ENCODE results near the gene RAB44.
"Not testable (repeated sequence)": the region's sequence is repeated elsewhere in the genome, so short reads cannot be mapped to it uniquely, and the experiment has no call there.

The RAB44 gene

DNA sequence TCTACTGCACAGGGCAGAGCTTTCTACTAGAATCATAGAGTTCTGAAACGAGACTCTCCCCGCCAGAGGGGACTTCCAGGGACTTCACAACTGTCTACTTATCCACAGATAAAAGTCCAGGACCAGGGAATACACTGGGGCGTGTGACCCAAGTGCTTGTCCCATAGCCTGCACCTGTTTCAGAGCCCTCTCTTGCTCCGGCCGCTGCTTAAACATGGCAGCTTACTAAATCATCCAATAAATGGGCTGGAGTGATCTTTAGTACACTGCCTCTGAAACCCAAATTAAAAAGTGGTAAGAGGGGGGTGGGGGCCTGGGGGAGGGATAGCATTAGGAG, 8.9 kb upstream of the RAB44 start:
- DNase-seq, result no peak

DNA sequence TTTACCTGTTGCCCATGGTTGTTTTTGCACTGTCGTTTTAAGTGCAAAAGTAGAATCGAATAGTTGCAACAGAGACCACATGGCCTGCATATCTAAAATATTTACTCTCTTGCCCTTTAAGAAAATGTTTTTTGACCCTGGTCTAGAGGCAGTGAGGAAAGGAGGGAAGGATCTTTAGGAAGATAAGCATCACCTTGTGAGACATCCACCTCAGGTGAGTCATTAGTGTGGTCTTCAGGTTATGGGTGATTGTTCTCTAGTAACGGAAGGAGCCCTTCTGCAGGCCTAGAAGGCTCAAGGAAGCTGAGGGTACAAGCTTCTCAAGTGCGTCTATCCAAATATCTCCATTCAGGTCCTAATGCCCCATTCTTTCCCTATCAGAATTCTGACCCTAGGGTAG, 6.6 kb upstream of the RAB44 start:
- DNase-seq, result no peak

DNA sequence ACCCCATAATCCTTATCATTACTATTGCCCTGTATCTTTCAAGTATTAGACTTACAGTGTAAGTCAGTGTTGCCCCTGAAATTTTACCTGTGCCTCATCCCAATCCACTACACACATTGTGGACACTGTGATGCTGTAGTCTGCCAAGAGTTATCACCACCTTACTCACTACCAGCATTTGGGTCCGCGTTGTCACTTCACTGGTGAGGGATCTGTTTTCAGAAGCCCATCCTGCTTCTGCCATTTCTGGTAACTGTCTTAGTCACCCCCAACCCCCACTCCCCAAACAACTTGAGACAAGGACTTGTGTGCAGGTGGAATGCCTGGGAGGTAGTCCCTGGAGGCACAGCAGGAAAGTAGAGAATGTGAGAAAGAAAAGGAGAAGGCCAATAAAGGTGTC, 6.0 kb upstream of the RAB44 start:
- no peak for DNase-seq

DNA sequence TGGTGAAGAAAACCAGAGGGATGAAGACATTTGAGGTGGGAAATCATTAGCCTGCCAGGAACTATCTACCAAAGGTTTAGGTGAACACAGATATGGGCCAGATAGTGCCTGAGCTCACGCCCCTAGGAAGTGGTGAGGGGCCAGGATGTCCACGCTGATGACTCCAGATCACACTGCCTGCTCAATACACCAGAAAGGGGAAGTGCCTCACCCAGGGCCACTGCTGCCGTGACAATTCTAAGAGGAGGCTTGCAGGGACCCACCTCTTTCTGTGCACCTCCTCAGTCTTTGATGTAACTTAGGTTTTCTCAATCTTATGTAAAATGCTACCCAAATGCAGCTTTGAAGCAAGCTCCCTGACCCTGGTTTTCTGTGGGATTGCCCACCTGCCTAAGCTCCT, 5.4 kb upstream of the RAB44 start:
- no peak for DNase-seq

DNA sequence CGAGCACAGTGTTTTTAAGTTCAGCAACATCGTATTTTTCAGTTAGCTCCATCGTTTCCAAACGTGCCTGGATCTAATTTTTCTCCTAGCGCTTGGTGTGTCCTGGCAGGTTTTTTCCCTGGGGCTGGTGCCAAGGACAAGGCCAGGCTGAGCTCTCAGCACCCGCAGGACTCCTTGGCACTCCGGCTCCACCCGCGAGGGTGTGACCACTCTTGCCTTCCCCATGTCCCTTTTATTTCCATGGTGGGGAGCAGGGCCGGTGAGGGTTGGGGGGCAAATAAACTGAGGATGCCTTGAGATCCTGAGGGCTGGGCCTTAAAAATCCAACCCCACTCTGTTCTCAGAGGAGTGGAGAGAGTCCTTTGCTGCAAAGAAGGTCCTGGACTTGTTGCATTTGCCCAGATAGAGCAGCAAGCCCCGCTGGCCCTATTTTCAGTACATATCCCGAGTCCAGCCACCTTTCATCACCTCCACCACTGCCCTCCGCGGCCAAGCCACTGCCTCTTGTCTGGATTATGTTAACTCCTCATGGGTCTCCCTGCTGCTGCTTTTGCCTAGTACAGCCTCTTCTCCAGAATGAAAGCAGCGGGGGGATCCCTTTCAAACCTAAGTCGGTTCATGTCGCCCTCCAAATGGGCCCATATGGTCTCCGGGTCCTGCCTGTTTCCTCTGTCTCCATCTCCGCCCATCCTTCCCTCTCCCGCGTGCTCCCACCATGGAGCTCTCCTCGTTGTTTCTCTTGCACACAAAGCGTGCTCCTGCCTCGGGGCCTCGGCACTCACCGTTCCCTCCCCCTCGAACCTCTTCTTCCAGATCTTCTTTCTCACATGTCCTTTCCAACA, 4.5 kb upstream of the RAB44 start:
- DNase-seq, result no peak

DNA sequence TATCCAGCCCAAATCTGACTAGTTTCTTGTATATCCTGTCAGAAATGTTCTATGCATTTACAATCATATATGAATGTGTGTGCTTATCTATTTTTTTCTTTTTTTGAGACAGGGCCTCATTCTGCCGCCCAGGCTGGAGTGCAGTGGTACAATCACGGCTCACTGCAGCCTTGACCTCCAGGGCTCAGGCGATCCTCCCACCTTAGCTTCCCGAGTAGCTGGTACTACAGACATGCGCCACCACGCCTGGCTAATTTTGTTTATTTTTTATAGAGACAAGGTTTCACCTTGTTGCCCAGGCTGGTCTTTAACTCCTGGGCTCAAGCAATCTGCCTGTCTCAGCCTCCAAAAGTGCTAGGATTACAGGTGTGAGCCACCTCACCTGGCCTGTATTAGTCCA, 3.0 kb upstream of the RAB44 start:
- no peak for DNase-seq

DNA sequence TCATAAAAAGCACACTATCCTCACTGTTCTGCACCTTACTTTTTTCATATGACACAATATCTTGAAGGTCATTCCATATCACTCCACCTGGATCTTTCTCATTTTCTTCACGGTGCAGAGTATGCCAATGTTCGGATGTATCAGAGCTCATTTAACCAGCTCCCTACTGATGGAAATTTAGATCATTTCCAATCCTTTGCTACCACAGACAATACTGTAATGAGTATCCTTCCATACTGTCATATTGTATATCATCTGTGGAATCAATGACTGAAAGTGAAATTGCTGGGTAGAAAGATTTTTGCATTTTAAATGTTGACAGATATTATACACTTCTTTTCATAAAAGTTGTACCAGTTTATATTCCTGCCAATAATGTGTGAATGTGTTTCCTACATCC, 2.2 kb upstream of the RAB44 start:
- DNase-seq, result no peak

DNA sequence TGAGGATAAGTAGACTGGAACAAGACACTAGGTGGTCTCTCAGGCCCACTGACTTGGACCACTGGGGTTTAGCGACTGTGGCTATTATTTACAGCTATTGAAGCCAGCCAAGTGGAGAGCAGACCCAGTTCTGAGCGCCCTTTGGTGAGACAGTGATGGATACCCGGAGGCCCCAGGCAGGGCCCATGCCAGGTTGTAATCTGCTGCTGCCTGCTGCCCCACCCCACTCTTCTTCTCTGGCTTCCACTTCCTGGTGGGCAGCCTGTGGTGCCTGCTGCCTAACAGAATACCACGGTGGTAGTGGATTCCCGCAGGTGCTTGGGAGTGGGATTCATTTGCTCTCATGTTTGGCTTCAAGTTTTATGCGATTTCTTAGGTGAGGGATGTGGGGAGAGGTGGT, 570 bp downstream of the RAB44 start:
- no peak for DNase-seq

DNA sequence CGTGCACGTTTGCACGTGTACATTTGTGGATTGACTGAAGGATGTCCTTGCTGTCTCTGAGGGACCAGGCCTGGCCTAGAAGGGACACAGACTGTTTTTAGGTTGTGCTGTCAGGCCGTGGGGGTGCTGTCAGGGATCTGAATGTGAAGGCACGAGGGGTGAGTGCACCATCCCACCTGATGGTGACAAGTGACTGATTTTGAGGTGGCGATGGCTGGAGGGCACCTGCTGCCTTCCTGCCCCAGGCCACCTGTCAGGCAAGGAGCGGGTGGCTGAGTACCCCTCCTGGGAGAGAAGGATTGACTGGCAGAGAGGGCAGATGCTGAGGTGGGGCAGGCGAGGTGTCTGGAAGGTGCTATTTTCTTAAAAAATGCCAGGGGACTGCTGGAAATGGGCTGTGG, 1.2 kb downstream of the RAB44 start:
- DNase-seq, result no peak

DNA sequence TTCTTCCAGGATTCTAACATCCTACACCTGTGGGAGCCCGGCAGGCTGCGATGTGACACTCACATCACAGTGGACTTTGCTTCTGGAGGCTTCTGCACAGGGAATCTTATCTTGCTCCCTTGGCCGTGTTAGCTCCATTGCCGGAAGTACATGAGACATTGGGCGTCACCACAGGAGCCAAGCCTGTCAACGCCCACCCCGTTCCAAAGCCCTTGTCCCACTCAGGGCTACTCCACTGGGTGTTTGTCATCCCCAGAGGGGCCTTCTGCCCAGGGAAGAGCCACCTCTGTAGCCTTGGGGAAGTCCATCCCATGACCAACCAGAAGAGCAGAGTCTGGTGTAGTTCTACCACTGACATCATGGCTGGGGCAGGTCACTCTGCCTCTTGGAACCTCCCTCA, 1.7 kb downstream of the RAB44 start:
- DNase-seq, result no peak

DNA sequence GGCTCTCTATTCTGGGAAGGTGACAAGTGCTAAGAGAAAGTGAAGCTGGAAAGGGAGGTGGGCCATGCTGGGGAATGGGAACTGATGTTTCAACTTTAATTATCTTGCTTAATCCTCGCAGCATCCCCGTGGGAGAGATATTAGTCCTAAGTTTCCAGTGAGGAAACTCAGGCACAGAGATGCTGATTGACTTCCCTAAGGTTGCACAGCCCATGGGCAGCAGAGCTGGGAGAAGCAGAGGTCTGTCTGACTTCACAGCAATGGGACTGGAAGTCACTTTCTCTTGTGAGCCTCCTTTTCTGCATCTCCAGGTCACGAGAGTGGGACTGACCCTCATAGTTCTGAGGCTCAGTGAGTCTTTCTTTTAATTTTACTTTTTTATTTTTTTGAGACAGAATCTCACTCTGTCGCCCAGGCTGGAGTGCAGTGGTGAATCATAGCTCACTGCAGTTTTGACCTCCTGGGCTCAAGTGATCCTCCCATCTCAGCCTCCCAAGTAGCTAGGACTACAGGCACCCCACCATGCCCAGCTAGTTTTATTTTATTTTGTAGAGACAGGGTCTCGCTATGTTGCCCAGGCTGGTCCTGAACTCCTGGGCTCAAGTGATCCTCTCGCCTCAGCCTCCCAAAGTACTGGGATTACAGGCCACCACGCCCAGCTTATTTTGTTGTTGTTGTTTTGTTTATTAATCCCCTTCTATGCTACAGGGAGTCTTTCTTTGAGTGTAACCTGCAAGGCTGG, 2.6 kb downstream of the RAB44 start:
- no peak for DNase-seq

DNA sequence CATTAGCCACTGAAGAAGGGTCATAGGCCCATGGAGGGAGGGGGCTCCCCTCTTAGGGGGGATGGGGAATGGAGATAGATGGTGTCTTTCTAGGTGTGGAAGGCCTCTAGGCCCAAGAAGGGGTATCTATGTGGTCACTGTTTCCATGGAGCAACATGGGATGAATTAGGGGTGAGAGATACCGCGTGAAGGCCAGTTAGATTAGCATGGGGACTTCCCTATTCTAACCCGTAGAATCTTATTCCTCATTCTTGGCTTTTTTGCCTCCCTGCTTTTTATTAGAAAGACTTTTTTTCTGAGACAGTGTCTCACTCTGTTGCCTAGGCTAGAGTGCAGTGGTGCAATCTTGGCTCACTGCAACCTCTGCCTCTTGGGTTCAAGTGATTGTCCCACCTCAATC, 3.2 kb downstream of the RAB44 start:
- no peak for DNase-seq

DNA sequence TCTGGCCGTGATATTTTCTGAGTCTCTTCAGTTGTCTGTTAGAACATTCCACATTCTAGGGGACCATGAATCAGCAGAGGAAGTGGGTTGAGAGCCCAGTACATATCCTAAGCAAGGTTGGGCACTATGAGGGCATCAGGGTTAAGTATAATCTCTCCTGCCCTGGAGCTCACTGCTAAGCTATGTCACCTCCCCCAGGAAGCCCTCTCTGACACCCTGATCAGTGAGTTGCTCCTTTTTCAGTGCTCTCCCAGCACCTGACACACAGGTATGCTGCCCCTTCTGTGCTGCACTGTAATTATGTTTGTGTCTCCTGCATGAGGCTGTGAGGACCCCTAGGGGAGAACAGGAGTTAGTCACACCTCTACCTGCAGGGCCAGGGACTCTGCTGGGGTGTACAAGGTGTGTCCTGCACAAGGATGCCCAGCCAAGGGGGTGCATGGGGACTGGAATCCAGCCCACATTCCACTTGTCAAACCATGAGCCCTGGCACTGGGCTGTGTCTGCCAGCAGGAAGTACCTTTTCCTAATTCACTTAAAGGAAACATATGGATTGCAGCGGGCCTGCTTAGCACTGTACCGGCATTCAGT, 3.9 kb downstream of the RAB44 start:
- no peak for DNase-seq

DNA sequence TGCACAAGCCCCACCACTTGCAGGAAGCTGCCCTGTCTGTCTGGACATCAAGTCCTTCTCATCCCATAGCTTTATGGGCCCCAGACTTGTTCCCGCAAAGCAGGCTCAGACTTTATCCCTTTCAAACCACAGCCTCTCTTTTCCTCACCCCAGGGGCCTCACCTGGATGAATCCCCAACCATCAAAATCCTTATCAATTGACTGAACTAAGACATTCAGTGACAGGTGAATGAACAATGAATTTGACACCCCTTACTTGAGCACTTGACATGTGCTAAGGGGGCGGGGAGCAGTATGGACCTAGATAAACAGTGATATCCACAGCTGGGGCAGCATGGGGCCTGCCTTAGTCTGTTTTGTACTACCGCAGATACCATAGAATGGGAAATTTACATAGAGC, 5.0 kb downstream of the RAB44 start:
- DNase-seq, result no peak

DNA sequence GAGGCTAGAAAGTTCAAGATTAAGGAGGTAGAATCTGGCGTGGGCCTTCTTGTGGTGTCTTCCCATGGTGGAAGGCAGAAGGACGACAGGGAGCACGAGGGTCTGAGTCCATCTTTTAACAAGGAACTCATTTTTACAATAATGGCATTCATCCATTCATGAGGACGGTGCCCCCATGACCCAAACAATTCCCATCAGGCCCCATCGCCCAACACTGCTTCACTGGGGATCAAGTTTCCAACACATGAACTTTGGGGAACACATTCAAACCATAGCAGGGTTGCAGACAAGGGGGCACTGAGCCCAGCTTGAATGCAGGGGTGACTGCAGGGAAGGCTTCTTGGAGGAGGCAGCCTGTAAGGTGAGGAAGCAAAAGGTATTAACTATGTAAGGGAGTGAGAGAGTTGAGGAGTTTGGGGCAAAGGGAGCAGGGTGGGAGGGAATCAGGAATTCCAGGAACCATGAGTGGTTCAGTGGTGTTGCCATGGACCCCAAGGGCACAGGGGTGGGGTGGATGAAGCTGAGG, 5.5 kb downstream of the RAB44 start:
- DNase-seq, result no peak

DNA sequence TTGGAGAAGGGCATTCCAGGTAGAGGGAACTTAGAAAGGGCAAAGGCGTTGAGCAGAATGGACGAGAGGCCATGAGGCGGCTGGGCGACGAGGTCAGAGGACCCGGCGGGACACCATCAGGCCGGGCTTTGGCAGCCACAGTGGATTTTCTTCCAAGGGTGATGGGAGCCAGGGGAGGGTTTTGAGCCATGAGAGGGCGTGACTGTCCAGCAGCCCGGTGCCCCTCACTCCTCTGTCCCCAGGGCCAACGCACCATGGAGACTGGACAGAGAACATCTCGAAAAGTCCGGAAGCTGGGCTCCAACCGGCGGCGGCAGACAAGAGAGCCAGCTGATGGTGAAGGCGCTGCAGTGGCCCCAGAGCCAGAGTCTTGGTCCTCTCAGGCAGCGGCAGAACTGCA, 6.4 kb downstream of the RAB44 start:
- DNase-seq, result no peak

DNA sequence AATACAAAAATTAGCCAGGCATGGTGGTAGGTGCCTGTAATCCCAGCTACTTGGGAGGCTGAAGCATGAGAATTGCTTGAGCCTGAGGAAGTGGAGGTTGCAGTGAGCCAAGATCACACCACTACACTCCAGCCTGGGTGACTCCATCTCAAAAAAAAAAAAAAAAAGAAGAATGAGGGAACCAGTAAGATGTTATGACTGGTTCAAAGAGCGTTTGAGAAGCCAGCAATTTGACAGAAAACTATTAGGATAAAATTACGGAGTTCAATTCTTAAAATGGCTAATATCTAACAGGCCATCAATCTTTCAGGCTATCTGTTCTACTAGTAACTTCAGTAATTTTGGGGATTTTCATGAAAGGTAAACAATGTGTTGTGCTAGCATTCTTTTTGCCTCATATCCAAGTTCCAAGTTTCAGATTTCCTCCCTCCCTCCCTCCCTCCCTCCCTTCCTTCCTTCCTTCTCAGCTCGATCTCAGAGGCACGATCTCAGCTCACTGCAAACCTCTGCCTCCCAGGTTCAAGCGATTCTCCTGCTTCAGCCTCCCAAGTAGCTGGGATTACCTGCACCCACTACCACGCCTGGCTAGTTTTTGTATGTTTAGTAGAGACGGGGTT, 7.4 kb downstream of the RAB44 start:
- DNase-seq, result not testable (repeated sequence)

DNA sequence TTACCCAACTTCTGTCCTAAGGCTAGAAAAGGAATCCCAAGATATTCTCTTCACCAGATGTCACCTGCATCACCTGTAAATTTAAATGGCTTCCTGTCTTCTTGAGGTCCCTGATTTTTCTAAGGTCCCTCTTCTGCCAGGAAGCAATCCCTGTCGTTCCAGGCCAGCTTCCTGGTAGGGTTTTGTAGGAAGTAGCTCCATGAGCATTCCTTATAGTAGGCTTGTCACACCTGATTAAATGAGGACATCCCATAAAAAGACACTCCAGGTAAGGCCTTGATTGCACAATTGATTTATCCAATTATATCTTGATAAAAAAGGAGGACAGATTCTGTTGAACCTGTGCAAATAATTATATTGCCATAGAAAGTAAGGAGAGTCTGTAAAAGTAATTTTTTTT, 8.7 kb downstream of the RAB44 start:
- DNase-seq, result no peak

DNA sequence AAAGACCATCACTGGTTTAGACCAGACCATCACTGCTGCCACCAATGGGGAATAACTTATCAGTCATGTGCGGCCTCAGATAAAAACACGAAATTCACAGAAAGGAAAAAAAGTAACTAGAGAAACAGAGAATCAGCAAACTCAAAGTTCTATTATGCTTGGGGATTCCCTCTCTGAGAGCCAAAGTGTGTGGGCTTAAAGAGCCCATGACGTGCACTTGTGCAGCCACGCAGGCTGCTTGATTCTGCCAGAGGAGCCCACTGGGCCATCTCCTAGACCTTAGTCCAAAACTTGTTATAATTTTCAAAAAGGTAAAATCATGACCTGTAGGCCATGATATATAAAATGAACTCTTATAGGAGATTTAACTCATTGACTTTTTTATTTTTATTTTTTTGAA, 15.2 kb downstream of the RAB44 start:
- no peak for DNase-seq

DNA sequence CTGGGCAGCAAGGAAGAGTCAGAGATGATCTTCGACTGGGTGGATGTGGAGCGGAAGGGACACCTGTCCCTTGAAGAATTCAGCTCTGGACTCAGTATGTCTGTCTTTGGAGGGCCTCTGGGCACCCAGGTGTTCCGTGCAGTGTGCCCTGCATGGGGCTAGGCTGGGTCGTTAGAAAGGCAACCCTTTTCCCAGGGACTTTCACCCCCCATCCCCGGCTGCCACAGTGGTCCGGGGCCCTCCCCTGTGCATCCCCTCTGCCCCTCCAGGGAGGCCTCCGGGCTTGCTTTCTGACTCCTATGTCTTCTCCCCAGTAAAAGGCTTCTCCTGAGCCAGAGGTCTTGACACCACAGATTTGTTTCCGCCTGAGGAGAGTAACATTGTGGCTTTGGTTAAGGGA, 16.2 kb downstream of the RAB44 start:
- no peak for DNase-seq

DNA sequence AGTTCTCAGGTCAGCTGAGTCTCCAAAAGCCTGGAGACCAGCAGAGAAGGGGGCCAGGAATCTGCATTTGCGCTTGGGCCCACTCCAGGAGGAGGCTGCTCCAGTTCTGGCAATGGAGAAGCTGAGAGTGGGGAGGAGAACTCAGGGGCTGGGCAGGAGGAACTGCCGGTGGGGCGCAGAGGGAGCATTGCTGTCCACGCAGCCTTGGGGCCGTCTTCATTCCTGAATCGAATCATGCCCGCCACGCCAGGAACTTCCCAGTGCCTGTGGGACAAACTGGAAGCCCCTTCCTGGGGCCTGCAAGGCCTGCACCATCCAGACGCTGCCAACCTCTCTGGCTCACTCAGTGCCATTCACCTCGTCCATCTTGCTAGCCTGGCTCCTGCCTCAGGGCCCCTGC, 16.9 kb downstream of the RAB44 start:
- DNase-seq, result no peak

DNA sequence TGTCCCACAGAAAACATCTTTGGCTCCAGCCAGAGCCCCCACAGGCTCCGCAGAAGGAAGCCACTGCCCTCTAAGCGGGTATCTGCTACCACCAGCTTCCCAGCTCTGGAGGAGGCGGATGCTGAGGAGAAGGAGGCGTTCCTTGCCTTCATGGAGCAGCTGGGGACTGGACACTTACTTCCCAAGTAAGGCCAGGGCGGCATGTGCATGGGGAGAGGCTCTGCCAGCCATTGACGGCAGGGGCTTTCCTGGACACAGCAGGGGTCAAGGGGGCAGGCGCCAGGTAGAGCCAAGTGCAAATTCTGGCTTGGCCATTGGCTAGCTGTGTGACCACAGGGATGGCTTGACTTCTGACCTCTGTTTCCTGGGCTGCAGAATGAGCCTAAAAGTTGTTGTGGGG, 17.8 kb downstream of the RAB44 start:
- no peak for DNase-seq

DNA sequence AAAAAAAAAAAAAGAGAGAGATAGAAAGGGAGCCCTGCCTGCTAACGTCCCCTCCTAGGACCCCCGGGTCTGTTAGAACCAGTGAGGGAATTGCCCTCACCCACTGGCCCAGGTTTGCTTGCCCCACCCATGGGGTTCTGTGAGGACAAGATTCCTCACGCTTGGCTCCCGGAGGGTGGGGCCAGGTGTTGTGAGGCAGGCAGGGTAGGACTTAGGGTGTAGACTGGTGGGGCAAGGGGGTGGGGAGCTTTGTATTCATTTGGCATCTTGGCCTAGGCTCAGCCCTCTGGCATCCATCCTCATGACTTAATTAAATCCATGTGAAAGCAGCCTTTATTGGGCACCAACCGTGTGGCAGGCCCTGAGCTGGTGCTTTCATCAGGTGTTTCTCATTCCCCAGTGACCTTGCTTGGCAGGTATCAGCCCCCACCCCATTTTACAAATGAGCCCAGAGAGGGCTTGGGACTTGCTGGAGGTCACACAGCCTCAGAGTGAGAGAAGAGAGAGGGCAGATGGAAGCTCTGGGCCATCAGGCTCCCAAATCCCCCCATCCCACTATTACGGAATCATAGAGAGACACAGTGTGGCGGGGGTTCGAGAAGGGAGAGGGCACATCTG, 19.0 kb downstream of the RAB44 start:
- DNase-seq, result no peak
